GM12878 (cell line): Measurements from ENCODE around the gene ZNF470. TPM values are rescaled to one million over a fixed set of nuclear protein-coding genes. Genes with fewer than 3 reads are reported as not detected.

ENCODE experiments used
- ATAC-seq: fragments of 200-7000 bp; cut with Tn5 transposase; 3 replicates; pipeline ENCODE4 v1.9.1; 2020; ENCODE audit warnings: mild to moderate bottlenecking, moderate library complexity
- BruUV-seq: library from RNA; stranded (reverse); fragments of 400-500 nt; replicated peaks from 2 replicates; lab custom pipeline; 2021; lab: Mats Ljungman, UMichigan
- CTCF ChIA-PET: fragments of 300-600 bp; sonication (Branson Sonifier 250); formaldehyde crosslinking; extraction: SDS; loops from one replicate; lab custom pipeline; 2021; ENCODE audit warnings: inconsistent platforms; lab: Yijun Ruan, JAX
- POLR2A ChIA-PET: fragments of 350-600 bp; formaldehyde crosslinking; extraction: SDS; loops from one replicate; lab custom pipeline; 2021; ENCODE audit warnings: inconsistent platforms; lab: Charles Lee
- RAD21 ChIA-PET: fragments of 300-600 bp; sonication (Branson Sonifier 250); formaldehyde crosslinking; loops from one replicate; lab custom pipeline; 2023; ENCODE audit warnings: antibody characterized with exemption; ENCODE audit not compliant: unreplicated experiment; lab: Charles Lee
- SMC1A ChIA-PET: fragments of 300-600 bp; sonication (Branson Sonifier 250); formaldehyde crosslinking; loops from one replicate; lab custom pipeline; 2023; ENCODE audit not compliant: unreplicated experiment, uncharacterized antibody; lab: Charles Lee
- DNase-seq: peaks from one replicate; pipeline ENCODE4 v3.0.0-alpha.2; 2011; ENCODE audit warnings: low read depth, low spot score
- FAIRE-seq: peaks from 3 replicates; lab custom pipeline; 2011; peaks lifted over from hg19 to GRCh38; lab: Jason Lieb, UNC
- H2AFZ ChIP-seq: 2 replicates; pipeline ENCODE4 v1.6.0; 2011; ENCODE audit warnings: low read depth, low read length, control low read depth; ENCODE audit not compliant: control insufficient read depth
- H3K27ac ChIP-seq: 2 replicates; pipeline ENCODE4 v1.5.1; 2011; ENCODE audit warnings: control low read depth; ENCODE audit not compliant: control insufficient read depth, insufficient read depth
- H3K27me3 ChIP-seq, 2 experiments: replicated peaks in 1 of 2; 2 replicates each; pipeline versions ENCODE4 v1.6.0 to v1.6.1; 2011; ENCODE audit warnings: low read length in 1 of 2; ENCODE audit not compliant: control insufficient read depth in 2 of 2, insufficient read depth in 2 of 2
- H3K36me3 ChIP-seq, 2 experiments: 2 replicates each; pipeline ENCODE4 v1.5.1; 2011; ENCODE audit warnings: low read length in 1 of 2; ENCODE audit not compliant: control insufficient read depth in 2 of 2, insufficient read depth in 2 of 2
- H3K4me1 ChIP-seq: 2 replicates; pipeline ENCODE4 v1.6.1; 2011; ENCODE audit warnings: mild to moderate bottlenecking, low read length, moderate library complexity, mixed read lengths; ENCODE audit not compliant: control insufficient read depth, insufficient read depth
- H3K4me2 ChIP-seq: 2 replicates; pipeline ENCODE4 v1.6.0; 2011; ENCODE audit warnings: control low read depth; ENCODE audit not compliant: control insufficient read depth, insufficient read depth
- H3K4me3 ChIP-seq: fragments of 200-600 bp; sonication (generic); 2 replicates; pipeline ENCODE4 v1.5.1; 2016
- H3K79me2 ChIP-seq: 2 replicates; pipeline ENCODE4 v1.6.0; 2011; ENCODE audit warnings: low read length; ENCODE audit not compliant: control insufficient read depth, insufficient read depth
- H3K9ac ChIP-seq: 2 replicates; pipeline ENCODE4 v1.8.0; 2011; ENCODE audit warnings: low read length, control low read depth, mixed read lengths; ENCODE audit not compliant: control insufficient read depth, insufficient read depth
- H3K9me3 ChIP-seq: replicated peaks from 3 replicates; pipeline ENCODE4 v1.5.1; 2011; ENCODE audit warnings: mild to moderate bottlenecking, low read length; ENCODE audit not compliant: control insufficient read depth, insufficient read depth
- H4K20me1 ChIP-seq: 2 replicates; pipeline ENCODE4 v1.6.0; 2011; ENCODE audit not compliant: control insufficient read depth, insufficient read depth
- CREB1 ChIP-seq: IDR thresholded peaks from 2 replicates; pipeline ENCODE4 v1.6.1; 2012; ENCODE audit warnings: low read depth, mild to moderate bottlenecking, inconsistent platforms
- EP300 ChIP-seq, 2 experiments: fragments of 150-350 bp in 1 of 2; IDR thresholded peaks; 2 replicates each; pipeline ENCODE4 v1.6.1; 2011 to 2012; ENCODE audit warnings: low read depth in 2 of 2, low read length in 2 of 2, borderline replicate concordance in 1 of 2, improper control_type of control experiment in 1 of 2, inconsistent platforms in 1 of 2; ENCODE audit not compliant: control insufficient read depth in 1 of 2
- GABPA ChIP-seq: IDR thresholded peaks from 2 replicates; pipeline ENCODE4 v1.6.1; 2014; ENCODE audit warnings: antibody characterized with exemption, low read depth, mild to moderate bottlenecking, inconsistent platforms
- NRF1 ChIP-seq: conservative IDR thresholded peaks from 2 replicates; pipeline ENCODE4 v1.6.1; 2011; ENCODE audit warnings: mild to moderate bottlenecking, low read depth, low read length, improper control_type of control experiment
- SMC3 ChIP-seq: IDR thresholded peaks from 2 replicates; pipeline ENCODE4 v1.6.1; 2011; ENCODE audit warnings: low read length, improper control_type of control experiment, borderline replicate concordance
- WGBS: methylation state at CpG from one replicate; pipeline ENCODE4 v1.1.6; 2016; ENCODE audit warnings: low lambda C conversion rate; ENCODE audit not compliant: insufficient replicate concordance, insufficient coverage; ENCODE audit errors: missing lambda C conversion rate; 5-methylcytosine and 5-hydroxymethylcytosine counted together
- in situ Hi-C: fragments of 300-500 bp; cut with MboI; formaldehyde crosslinking; loops from 9 replicates; pipeline ENCODE4 v1.14.3; 2018; ENCODE audit warnings: mixed read lengths
- intact Hi-C: fragments of 100-400 bp; cut with micrococcal nuclease; formaldehyde crosslinking; loops from one replicate; pipeline ENCODE4 v1.14.2; 2022; ENCODE audit not compliant: unreplicated experiment
- polyA plus RNA-seq, 11 experiments: library from polyadenylated mRNA; depleted of rRNA in 4 of 11; unstranded in 6 of 11; stranded (reverse) in 5 of 11; fragments of >200 nt; fragmentation: Nextera tagmentation in 4 of 11; fragmentation: Illumina TruSeq in 1 of 11; extraction: Ambion mirVana in 4 of 11; extraction: Trizol in 1 of 11; gene quantifications; 1 replicate in 1 of 11; 2 replicates in 10 of 11; pipeline versions ENCODE4 v1.2.1 to v1.2.3, GENCODE V29; 2011 to 2016; ENCODE audit warnings: inconsistent platforms in 2 of 11, missing spikeins in 2 of 11, low read depth in 1 of 11
- total RNA-seq, 4 experiments: library from RNA; depleted of rRNA in 3 of 4; stranded (reverse); fragments of >200 nt in 3 of 4; fragmentation: Illumina TruSeq in 1 of 4; extraction: Trizol in 1 of 4; gene quantifications; 2 replicates each; pipeline versions ENCODE4 v1.2.1 to v1.2.3, GENCODE V29; 2013 to 2021
- TF ChIP-seq, protein P1 (sequence below): fragments of 450-650 bp; IDR thresholded peaks from 2 replicates; pipeline ENCODE4 v1.6.1; 2017; ENCODE audit warnings: mild to moderate bottlenecking, low read depth, inconsistent platforms; ENCODE audit not compliant: poor library complexity, severe bottlenecking
- TF ChIP-seq, protein P2 (sequence below): fragments of 450-650 bp; IDR thresholded peaks from 2 replicates; pipeline ENCODE4 v1.6.1; 2016; ENCODE audit warnings: mild to moderate bottlenecking, moderate library complexity, borderline replicate concordance

Gene ZNF470
- total and polyA plus RNA-seq, 10 of the 15 experiments (the other 5 are each of a cell fraction or from before 2014, with no cell fraction given), result 0.16 to 1.4 (median 0.56) TPM

DNA sequence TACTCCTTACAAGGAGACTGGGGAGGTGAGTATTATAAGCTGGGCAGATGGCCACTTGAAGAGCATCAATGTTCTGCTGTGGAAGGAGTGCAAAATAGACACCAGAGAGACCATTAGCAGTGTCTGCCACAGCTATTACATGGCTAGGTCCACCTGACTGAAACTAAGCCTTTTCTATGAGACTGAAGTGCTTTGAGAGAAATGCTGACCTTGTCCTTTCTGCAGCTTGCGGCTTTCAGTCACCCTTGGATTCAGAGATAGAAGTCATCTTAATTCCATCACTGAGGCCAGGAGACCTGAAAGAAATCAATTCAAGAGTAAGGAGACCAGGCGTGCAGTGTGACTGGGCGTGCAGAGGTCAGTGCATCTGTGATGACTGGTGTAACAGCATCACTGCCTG, 29.8 kb upstream of the ZNF470 start:
- in situ Hi-C loops, result no loop called here
- Histone ChIP-seq H3K36me3 (no peaks in the 10 kb centered on the region), H3K9ac (no peak overlapping the region), H3K4me1 (no peaks in the 10 kb centered on the region), H3K79me2 (no peaks in the 10 kb centered on the region), H3K9me3 (peaks cover 8% of the 10 kb centered on the region), H4K20me1 (no peaks in the 10 kb centered on the region), H3K4me2 (no peak overlapping the region), H3K27ac (no peak overlapping the region), H2AFZ (no peak overlapping the region), H3K4me3 (no peak overlapping the region), H3K27me3 (no peaks in the 10 kb centered on the region)
- intact Hi-C loops, result no loop called here
- DNase-seq, result no peak
- ChIA-PET CTCF (no interaction called here), RAD21 (no interaction called here), POLR2A (no interaction called here), SMC1A (no interaction called here)
- FAIRE-seq, result no peak
- no TSS peak for BruUV-seq
- no peak for ATAC-seq
- TF ChIP-seq SMC3, result no peak
- TF ChIP-seq GABPA, result no peak
- 56% methylated on average over 3 of the region's 3 CpGs for WGBS

DNA sequence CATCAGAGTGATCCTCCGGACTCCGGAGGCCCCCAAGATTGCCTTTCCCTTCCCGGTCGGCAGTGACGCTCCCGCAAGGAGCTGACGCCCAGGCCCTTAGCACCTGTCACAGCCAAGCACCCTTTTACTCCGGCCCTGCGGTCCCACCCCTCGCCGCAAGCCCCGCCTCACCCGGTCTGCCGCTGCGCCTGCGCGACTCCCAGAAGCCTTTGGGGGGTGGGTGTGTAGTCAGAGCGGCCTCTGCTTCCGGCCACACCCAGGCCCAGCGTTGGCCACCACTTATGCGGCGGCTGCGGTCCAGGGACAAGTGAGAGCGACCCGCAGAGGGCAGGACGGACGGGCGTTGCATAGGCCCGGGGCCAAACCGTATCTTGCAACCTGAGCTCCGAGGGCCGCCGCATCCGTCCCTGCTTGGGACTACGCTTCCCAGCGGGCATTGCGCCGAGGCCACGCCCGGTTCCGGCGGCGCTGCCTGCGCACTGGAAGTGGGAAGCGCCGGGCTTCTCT, 29.0 kb upstream of the ZNF470 start:
- Histone ChIP-seq H3K79me2 (no peaks in the 10 kb centered on the region), H3K9ac (no peak overlapping the region), H3K36me3 (no peaks in the 10 kb centered on the region), H3K27me3 (no peaks in the 10 kb centered on the region), H2AFZ (0 out of 2 replicates have a peak overlapping the region, but pooled peaks have one; percentile 15), H3K27ac (no peak overlapping the region), H3K9me3 (peaks cover 8% of the 10 kb centered on the region), H3K4me2 (no peak overlapping the region), H3K4me1 (no peaks in the 10 kb centered on the region), H3K4me3 (no peak overlapping the region), H4K20me1 (no peaks in the 10 kb centered on the region)
- CTCF ChIA-PET, result no interaction called here
- intact Hi-C loops, result no loop called here
- peak; percentile 3 for DNase-seq
- POLR2A ChIA-PET, result no interaction called here
- SMC1A ChIA-PET, result no interaction called here
- no peak for FAIRE-seq
- WGBS, result 22% methylated on average over 35 of the region's 46 CpGs
- in situ Hi-C loops, result no loop called here
- no TSS peak for BruUV-seq
- 0 out of 3 replicates have a peak, but pooled peaks have one; percentile 22 for ATAC-seq
- RAD21 ChIA-PET, result no interaction called here
- TF ChIP-seq CREB1 (no peak), EP300 (IDR thresholded peaks at IDR 0.05; ENCODE audit: borderline replicate concordance in 1 of 2, control insufficient read depth in 1 of 2, low read depth in 2 of 2, low read length in 2 of 2) (no peak), NRF1 (peak; percentile 33; the same call in 1 of the 2 replicates)
- TF ChIP-seq, protein P1, sequence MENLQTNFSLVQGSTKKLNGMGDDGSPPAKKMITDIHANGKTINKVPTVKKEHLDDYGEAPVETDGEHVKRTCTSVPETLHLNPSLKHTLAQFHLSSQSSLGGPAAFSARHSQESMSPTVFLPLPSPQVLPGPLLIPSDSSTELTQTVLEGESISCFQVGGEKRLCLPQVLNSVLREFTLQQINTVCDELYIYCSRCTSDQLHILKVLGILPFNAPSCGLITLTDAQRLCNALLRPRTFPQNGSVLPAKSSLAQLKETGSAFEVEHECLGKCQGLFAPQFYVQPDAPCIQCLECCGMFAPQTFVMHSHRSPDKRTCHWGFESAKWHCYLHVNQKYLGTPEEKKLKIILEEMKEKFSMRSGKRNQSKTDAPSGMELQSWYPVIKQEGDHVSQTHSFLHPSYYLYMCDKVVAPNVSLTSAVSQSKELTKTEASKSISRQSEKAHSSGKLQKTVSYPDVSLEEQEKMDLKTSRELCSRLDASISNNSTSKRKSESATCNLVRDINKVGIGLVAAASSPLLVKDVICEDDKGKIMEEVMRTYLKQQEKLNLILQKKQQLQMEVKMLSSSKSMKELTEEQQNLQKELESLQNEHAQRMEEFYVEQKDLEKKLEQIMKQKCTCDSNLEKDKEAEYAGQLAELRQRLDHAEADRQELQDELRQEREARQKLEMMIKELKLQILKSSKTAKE, result no peak
- TF ChIP-seq, protein P2, sequence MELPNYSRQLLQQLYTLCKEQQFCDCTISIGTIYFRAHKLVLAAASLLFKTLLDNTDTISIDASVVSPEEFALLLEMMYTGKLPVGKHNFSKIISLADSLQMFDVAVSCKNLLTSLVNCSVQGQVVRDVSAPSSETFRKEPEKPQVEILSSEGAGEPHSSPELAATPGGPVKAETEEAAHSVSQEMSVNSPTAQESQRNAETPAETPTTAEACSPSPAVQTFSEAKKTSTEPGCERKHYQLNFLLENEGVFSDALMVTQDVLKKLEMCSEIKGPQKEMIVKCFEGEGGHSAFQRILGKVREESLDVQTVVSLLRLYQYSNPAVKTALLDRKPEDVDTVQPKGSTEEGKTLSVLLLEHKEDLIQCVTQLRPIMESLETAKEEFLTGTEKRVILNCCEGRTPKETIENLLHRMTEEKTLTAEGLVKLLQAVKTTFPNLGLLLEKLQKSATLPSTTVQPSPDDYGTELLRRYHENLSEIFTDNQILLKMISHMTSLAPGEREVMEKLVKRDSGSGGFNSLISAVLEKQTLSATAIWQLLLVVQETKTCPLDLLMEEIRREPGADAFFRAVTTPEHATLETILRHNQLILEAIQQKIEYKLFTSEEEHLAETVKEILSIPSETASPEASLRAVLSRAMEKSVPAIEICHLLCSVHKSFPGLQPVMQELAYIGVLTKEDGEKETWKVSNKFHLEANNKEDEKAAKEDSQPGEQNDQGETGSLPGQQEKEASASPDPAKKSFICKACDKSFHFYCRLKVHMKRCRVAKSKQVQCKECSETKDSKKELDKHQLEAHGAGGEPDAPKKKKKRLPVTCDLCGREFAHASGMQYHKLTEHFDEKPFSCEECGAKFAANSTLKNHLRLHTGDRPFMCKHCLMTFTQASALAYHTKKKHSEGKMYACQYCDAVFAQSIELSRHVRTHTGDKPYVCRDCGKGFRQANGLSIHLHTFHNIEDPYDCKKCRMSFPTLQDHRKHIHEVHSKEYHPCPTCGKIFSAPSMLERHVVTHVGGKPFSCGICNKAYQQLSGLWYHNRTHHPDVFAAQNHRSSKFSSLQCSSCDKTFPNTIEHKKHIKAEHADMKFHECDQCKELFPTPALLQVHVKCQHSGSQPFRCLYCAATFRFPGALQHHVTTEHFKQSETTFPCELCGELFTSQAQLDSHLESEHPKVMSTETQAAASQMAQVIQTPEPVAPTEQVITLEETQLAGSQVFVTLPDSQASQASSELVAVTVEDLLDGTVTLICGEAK, result peak; percentile 69
